Pulmonary artery endothelial cell (primary cell): ENCODE measurements around the gene SLC39A6. TPM values are rescaled to one million over a fixed set of nuclear protein-coding genes. Genes with fewer than 3 reads are reported as not detected.
A peak's percentile ranks its signal among the peaks of the same experiment; 100 is the strongest.
"Not testable (repeated sequence)": the region's sequence is repeated elsewhere in the genome, so short reads cannot be mapped to it uniquely, and the experiment has no call there.

ENCODE experiments used
- DNase-seq: peaks from one replicate; pipeline ENCODE4 v3.0.0-alpha.2; 2011; ENCODE audit warnings: low read depth, low spot score
- total RNA-seq: library from RNA; depleted of rRNA; stranded (reverse); fragments of >200 nt; gene quantifications from 2 replicates; pipeline ENCODE4 v1.2.3, GENCODE V29; 2014

The SLC39A6 gene, protein sequence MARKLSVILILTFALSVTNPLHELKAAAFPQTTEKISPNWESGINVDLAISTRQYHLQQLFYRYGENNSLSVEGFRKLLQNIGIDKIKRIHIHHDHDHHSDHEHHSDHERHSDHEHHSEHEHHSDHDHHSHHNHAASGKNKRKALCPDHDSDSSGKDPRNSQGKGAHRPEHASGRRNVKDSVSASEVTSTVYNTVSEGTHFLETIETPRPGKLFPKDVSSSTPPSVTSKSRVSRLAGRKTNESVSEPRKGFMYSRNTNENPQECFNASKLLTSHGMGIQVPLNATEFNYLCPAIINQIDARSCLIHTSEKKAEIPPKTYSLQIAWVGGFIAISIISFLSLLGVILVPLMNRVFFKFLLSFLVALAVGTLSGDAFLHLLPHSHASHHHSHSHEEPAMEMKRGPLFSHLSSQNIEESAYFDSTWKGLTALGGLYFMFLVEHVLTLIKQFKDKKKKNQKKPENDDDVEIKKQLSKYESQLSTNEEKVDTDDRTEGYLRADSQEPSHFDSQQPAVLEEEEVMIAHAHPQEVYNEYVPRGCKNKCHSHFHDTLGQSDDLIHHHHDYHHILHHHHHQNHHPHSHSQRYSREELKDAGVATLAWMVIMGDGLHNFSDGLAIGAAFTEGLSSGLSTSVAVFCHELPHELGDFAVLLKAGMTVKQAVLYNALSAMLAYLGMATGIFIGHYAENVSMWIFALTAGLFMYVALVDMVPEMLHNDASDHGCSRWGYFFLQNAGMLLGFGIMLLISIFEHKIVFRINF
- 20.5 and 21.8 TPM in 2 replicates for total RNA-seq

- peak; percentile 85 for DNase-seq
These were observed at the start of gene SLC39A6, which contains the start of gene ELP2 for GRCh38 chr18:36129300-36130038. Gene SLC39A6 (minus strand): TSS chr18:36129340. CDS start chr18:36127007, 2,333 bp downstream. Gene ELP2 (plus strand): TSS chr18:36129899. CDS start chr18:36129934, 35 bp downstream.

DNA sequence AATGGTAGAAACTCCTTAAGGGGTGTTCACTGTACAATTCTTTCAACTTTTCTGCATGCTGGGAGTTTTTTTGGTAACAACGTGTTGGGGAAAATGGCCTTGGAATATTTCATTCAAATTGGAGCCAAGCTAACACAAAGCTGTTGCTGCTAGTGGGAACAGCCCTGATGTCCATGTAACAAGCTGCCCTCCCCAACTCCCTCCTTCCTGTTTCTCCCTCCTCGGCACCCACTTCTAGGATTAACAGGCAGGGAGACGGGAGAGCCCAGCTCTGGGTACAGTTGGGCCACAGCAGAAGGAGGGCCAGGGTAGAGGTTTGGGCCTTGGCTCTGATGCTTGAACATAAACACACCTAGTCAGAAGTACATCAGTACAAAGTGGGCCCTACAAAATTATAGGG lies 48.8 kb upstream of the SLC39A6 start:
- no peak for DNase-seq

GRCh38 chr18:36176711-36177110 lies 47.6 kb upstream of the SLC39A6 start:
- peak; percentile 93 for DNase-seq

DNA sequence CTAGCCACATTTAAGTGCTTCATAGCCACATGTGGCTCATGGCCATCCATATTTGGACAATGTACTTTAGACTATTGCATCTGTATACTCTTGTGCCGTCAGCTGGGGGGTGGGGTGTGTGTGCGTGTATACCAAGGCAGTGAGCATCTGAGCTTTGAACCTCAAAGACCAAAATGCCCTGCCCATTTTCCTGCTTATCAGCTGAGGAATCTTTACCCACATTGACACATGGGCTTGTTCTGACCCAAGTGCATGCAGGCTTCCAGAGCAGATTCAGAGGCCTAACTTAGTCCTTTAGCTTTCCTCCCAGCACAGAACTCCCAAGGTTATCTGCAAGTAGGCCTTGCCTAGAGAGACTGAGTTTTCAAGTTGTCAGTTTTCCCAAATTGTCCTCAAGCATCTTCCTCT lies 47.0 kb upstream of the SLC39A6 start:
- no peak for DNase-seq

- no peak for DNase-seq
These were observed 46.3 kb upstream of the SLC39A6 start for GRCh38 chr18:36175481-36175880.

- DNase-seq = no peak
These were observed 40.8 kb upstream of the SLC39A6 start for GRCh38 chr18:36169938-36170337.

- not testable (repeated sequence) for DNase-seq
These were observed 39.2 kb upstream of the SLC39A6 start for GRCh38 chr18:36168296-36168695.

GRCh38 chr18:36167692-36168218 lies 38.6 kb upstream of the SLC39A6 start:
- no peak for DNase-seq

DNA sequence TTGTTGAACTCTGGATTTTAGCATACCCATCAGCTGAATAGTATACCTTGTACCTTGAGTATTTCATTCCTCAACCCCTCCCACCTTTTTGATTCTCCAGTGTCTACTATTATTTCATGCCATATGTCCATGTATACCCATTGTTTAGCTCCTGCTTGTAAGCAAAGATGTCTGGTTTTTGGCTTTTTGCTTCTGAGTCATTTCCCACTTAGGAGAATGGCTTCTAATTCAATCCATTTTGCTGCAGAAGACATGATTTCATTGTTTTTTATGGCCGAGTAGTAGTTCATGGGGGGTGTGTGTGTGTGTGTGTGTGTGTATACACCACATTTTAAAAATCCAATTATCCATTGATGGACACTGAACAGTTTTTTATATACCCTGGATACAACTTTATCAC lies 33.8 kb upstream of the SLC39A6 start:
- peak; percentile 73 for DNase-seq

GRCh38 chr18:36160959-36161371 lies 31.8 kb upstream of the SLC39A6 start:
- no peak for DNase-seq

- peak; percentile 90 for DNase-seq
These were observed 29.2 kb upstream of the SLC39A6 start for GRCh38 chr18:36158266-36158867.

DNA sequence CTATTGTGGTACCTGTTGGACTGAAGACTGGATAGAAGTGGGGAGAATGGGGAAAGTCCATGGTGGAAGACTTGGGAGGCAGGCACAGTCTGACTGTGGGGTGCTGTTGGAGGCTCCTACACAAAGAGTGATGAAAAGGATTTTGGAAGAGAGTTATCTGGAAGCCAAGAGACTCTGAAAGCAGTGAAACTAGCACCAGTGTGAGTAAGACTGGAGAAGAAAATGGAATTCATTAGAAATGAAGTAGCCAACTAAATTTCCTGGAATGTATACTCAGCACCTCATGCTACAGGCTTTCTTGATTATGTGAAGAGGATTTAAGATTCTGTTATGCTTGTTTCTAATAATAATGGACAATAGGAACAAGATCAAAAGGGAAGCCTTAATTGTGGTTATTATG lies 28.3 kb upstream of the SLC39A6 start:
- DNase-seq = no peak

GRCh38 chr18:36155851-36156757 lies 27.0 kb upstream of the SLC39A6 start:
- DNase-seq = no peak

DNA sequence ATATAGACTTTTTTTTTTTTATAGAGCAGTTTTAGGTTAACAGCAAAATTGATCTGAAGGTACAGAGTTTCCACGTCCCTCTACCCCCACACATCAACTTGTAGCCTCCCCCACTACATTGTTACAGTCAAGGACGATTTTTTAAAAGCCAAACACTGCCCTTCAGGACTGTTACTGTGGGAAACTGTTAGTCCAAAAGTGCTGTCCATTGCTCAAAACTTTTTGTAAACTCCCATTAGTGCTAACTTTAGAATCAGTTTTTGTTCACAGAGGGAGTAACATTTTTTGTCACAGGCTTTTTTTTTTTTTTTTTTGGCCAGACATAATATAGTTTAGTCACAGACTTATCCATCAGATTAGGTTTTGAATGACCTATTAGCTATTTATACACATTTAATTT lies 24.6 kb upstream of the SLC39A6 start:
- DNase-seq = no peak

- no peak for DNase-seq
These were observed 24.1 kb upstream of the SLC39A6 start for GRCh38 chr18:36153203-36153602.

- DNase-seq = no peak
These were observed 23.6 kb upstream of the SLC39A6 start for GRCh38 chr18:36152781-36153180.

- DNase-seq = no peak
These were observed 20.6 kb upstream of the SLC39A6 start for GRCh38 chr18:36149514-36150289.

DNA sequence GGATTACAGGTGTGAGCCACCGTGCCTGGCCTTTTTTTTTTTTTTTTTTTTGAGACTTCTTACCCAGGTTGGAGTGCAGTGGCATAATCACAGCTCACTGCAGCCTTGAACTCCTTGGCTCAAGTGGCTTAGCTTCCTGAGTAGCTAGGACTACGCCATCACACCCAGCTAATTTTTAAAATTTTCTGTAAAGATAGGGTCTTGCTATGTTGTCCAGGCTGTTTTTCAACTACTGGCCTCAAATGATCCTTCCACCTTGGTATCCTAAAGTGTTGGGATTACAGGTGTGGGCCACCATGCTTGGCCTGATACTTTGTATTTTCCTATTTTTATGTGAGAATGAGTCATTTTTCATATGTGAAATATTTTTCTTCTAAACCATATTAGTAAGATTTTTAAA lies 14.3 kb upstream of the SLC39A6 start:
- DNase-seq = no peak

DNA sequence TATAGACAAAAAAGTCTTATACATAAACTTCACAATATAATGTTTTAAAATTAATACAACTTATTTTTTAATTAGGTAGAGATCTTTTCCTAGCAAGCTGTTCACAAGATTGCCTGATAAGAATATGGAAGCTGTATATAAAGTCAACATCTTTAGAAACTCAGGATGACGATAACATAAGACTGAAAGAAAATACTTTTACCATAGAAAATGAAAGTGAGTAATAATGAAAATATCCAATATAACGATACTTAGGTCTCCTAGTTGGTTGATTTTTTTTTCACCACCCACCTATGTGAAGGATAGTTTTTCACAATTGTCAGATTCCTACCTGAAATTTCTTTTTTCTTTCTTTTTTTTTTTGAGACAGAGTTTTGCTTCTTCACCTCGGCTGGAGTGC lies 13.6 kb upstream of the SLC39A6 start:
- no peak for DNase-seq
